Keratinocyte (primary cell): ENCODE measurements around the gene NFKB2. TPM values are rescaled to one million over a fixed set of nuclear protein-coding genes. Genes with fewer than 3 reads are reported as not detected.

Experiments
- DNase-seq: peaks from one replicate; pipeline ENCODE4 v3.0.0-alpha.2; 2011; ENCODE audit warnings: low read depth, missing footprints, low spot score
- FAIRE-seq: peaks from 2 replicates; lab custom pipeline; 2011; peaks lifted over from hg19 to GRCh38; lab: Jason Lieb, UNC
- H2AFZ ChIP-seq: 2 replicates; pipeline ENCODE4 v1.6.0; 2012; ENCODE audit warnings: low read length, control low read depth, inconsistent platforms; ENCODE audit not compliant: control insufficient read depth
- H3K27ac ChIP-seq: 2 replicates; pipeline ENCODE4 v1.5.1; 2011; ENCODE audit warnings: low read length; ENCODE audit not compliant: control insufficient read depth, insufficient read depth
- H3K27me3 ChIP-seq: 3 replicates; pipeline ENCODE4 v1.6.0; 2011; ENCODE audit warnings: low read length; ENCODE audit not compliant: control insufficient read depth, insufficient read depth; ENCODE audit errors: extremely low read depth
- H3K36me3 ChIP-seq, 2 experiments: 2 replicates in 1 of 2; 3 replicates in 1 of 2; pipeline ENCODE4 v1.5.1; 2011; ENCODE audit warnings: low read length in 2 of 2, mild to moderate bottlenecking in 1 of 2; ENCODE audit not compliant: control insufficient read depth in 2 of 2, insufficient read depth in 2 of 2; ENCODE audit errors: extremely low read depth in 1 of 2
- H3K4me1 ChIP-seq: 3 replicates; pipeline ENCODE4 v1.5.1; 2011; ENCODE audit warnings: low read length; ENCODE audit not compliant: control insufficient read depth, insufficient read depth; ENCODE audit errors: extremely low read depth
- H3K4me2 ChIP-seq: 3 replicates; pipeline ENCODE4 v1.6.0; 2011; ENCODE audit warnings: low read depth, low read length; ENCODE audit not compliant: control insufficient read depth, insufficient read depth; ENCODE audit errors: extremely low read depth
- H3K4me3 ChIP-seq, 3 experiments: fragments of 200-600 bp in 1 of 3; sonication (generic) in 1 of 3; 2 replicates in 2 of 3; 3 replicates in 1 of 3; pipeline ENCODE4 v1.5.1; 2011 to 2016; ENCODE audit warnings: low read length in 3 of 3, mild to moderate bottlenecking in 3 of 3, control low read depth in 2 of 3, inconsistent platforms in 1 of 3, low read depth in 1 of 3, mixed read lengths in 1 of 3, mixed run types in 1 of 3, moderate library complexity in 1 of 3; ENCODE audit not compliant: control insufficient read depth in 2 of 3, insufficient read depth in 2 of 3; ENCODE audit errors: extremely low read depth in 1 of 3
- H3K79me2 ChIP-seq: 2 replicates; pipeline ENCODE4 v1.6.0; 2012; ENCODE audit warnings: low read length; ENCODE audit not compliant: control insufficient read depth, insufficient read depth
- H3K9ac ChIP-seq: 3 replicates; pipeline ENCODE4 v1.6.0; 2011; ENCODE audit warnings: low read length; ENCODE audit not compliant: control insufficient read depth, insufficient read depth; ENCODE audit errors: extremely low read depth
- H3K9me1 ChIP-seq: 3 replicates; pipeline ENCODE4 v1.6.0; 2011; ENCODE audit warnings: low read length; ENCODE audit not compliant: control insufficient read depth, insufficient read depth; ENCODE audit errors: extremely low read depth
- H3K9me3 ChIP-seq: 2 replicates; pipeline ENCODE4 v1.5.1; 2012; ENCODE audit warnings: low read depth, low read length; ENCODE audit not compliant: control insufficient read depth
- H4K20me1 ChIP-seq: 3 replicates; pipeline ENCODE4 v1.6.0; 2011; ENCODE audit warnings: low read length; ENCODE audit not compliant: control insufficient read depth, insufficient read depth; ENCODE audit errors: extremely low read depth
- CTCF ChIP-seq, 3 experiments: IDR thresholded peaks in 1 of 3; conservative IDR thresholded peaks in 1 of 3; optimal IDR thresholded peaks in 1 of 3; 2 replicates in 2 of 3; 3 replicates in 1 of 3; pipeline versions ENCODE3 to v1.5.1; 2011; ENCODE audit warnings: low read length in 3 of 3, mild to moderate bottlenecking in 3 of 3, moderate library complexity in 2 of 3, control low read depth in 1 of 3, inconsistent platforms in 1 of 3; ENCODE audit not compliant: insufficient read depth in 2 of 3; ENCODE audit errors: extremely low read depth in 1 of 3
- EZH2 ChIP-seq: IDR thresholded peaks from one replicate; pipeline ENCODE4 v1.6.1; 2012; ENCODE audit warnings: inconsistent platforms, mild to moderate bottlenecking, low read length, moderate library complexity
- dilution Hi-C: fragments of 300-500 bp; cut with MboI; formaldehyde crosslinking; loops from one replicate; pipeline ENCODE4 v1.7.0; 2020; ENCODE audit warnings: low sequenced_read_pairs; ENCODE audit not compliant: extremely low pct_ligation_motif_present
- polyA plus RNA-seq, 5 experiments: library from polyadenylated mRNA; depleted of rRNA in 3 of 5; stranded (reverse) in 3 of 5; stranded (forward) in 1 of 5; unstranded in 1 of 5; fragments of >200 nt; gene quantifications; 1 replicate in 1 of 5; 2 replicates in 3 of 5; 3 replicates in 1 of 5; pipeline versions ENCODE4 v1.2.1 to v1.2.3, GENCODE V29; 2011 to 2012; ENCODE audit warnings: missing spikeins in 2 of 5, low read depth in 1 of 5, low replicate concordance in 1 of 5

The NFKB2 gene
- polyA plus RNA-seq, 1 donor (not counting 4 experiments of a cell fraction or from before 2014, with no cell fraction given): 14.8 TPM

DNA sequence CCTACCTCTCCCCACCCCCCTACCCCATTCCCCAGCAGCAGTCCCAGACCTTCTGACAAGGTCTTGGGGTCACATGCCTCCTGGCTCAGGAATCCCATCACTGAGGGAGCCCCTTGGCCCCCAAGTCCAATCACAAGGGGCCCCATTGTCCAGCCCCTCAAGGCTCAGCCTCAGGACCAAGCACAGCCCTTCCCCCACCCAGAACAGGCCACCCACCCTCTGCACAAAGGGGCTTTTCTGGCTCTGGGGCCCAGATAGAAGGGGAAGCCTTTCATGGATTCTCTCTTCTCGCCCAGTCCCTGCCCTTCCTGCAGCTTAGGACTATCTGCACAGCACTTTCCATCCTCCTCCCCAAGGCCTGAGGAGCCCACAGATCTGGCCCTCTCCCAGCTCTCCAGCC is 29.9 kb downstream of the NFKB2 start:
- H3K79me2 ChIP-seq: peaks cover 3% of the 10 kb centered on the region
- no peak overlapping the region for H2AFZ ChIP-seq
- H3K4me2 ChIP-seq: no peak overlapping the region
- H3K9me3 ChIP-seq: no peaks in the 10 kb centered on the region
- no peaks in the 10 kb centered on the region for H4K20me1 ChIP-seq
- H3K4me3 ChIP-seq: no peak overlapping the region
- DNase-seq (no peak), FAIRE-seq (no peak)
- H3K36me3 ChIP-seq: peaks cover 9 to 21% of the 10 kb centered on the region in 2 experiments
- no peak for TF ChIP-seq EZH2
- TF ChIP-seq CTCF (optimal IDR thresholded peaks at IDR 0.05 in 1 of 3, IDR thresholded peaks at IDR 0.05 in 1 of 3, conservative IDR thresholded peaks at IDR 0.05 in 1 of 3; ENCODE audit: extremely low read depth in 1 of 3, insufficient read depth in 2 of 3, low read length in 3 of 3): no peak
- dilution Hi-C loops: no loop called here
- peaks cover 15% of the 10 kb centered on the region for H3K4me1 ChIP-seq
- H3K9ac ChIP-seq: no peak overlapping the region
- H3K9me1 ChIP-seq: no peaks in the 10 kb centered on the region
- H3K27ac ChIP-seq: no peak overlapping the region
- no peaks in the 10 kb centered on the region for H3K27me3 ChIP-seq

DNA sequence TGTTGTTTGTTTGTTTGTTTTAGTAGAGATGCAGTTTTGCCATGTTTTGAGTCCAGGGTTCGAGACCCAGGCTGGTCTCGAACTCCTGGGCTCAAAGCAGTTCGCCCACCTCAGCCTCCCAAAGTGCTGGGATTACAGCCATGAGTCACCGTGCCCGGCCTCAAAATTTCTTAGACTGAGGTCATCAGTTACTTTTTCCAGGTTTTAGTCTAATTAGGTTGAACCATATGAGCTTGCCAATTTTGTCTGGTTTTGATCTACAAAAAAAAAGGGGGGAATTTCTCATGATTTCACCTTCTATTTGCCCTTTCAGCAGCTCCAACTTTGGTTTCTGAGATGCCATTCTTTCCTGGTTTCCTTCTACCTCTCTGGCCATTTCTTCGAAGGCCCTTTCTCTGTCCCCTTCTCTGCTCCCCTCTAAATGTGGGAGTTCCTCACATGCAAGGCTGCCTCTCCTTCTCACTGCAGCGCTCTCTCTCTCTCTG is 31.3 kb downstream of the NFKB2 start:
- no peak overlapping the region for H2AFZ ChIP-seq
- dilution Hi-C loops: no loop called here
- H3K9ac ChIP-seq: no peak overlapping the region
- H3K9me1 ChIP-seq: no peaks in the 10 kb centered on the region
- peaks cover 9 to 21% of the 10 kb centered on the region in 2 experiments for H3K36me3 ChIP-seq
- no peak for DNase-seq
- H4K20me1 ChIP-seq: no peaks in the 10 kb centered on the region
- H3K79me2 ChIP-seq: peaks cover 9% of the 10 kb centered on the region
- no peaks in the 10 kb centered on the region for H3K9me3 ChIP-seq
- H3K4me2 ChIP-seq: no peak overlapping the region
- H3K27ac ChIP-seq: no peak overlapping the region
- no peak for FAIRE-seq
- no peak overlapping the region for H3K4me3 ChIP-seq
- no peak for TF ChIP-seq EZH2
- no peak for TF ChIP-seq CTCF (optimal IDR thresholded peaks at IDR 0.05 in 1 of 3, IDR thresholded peaks at IDR 0.05 in 1 of 3, conservative IDR thresholded peaks at IDR 0.05 in 1 of 3; ENCODE audit: extremely low read depth in 1 of 3, insufficient read depth in 2 of 3, low read length in 3 of 3)
- H3K27me3 ChIP-seq: no peaks in the 10 kb centered on the region
- H3K4me1 ChIP-seq: peaks cover 20% of the 10 kb centered on the region
